BLaER1 (cell line): ENCODE measurements around the gene FUZ.

Source experiments
- H3K27ac ChIP-seq: shearing (Covaris generic); formaldehyde crosslinking; 2 replicates; pipeline ENCODE4 v1.8.1; 2022
- H3K27me3 ChIP-seq: shearing (Covaris generic); formaldehyde crosslinking; 2 replicates; pipeline ENCODE4 v1.8.1; 2022
- H3K36me3 ChIP-seq: shearing (Covaris generic); formaldehyde crosslinking; 2 replicates; pipeline ENCODE4 v1.8.1; 2022
- H3K4me1 ChIP-seq: shearing (Covaris generic); formaldehyde crosslinking; 2 replicates; pipeline ENCODE4 v1.8.1; 2022
- H3K4me2 ChIP-seq: shearing (Covaris generic); formaldehyde crosslinking; 2 replicates; pipeline ENCODE4 v1.8.1; 2022
- H3K4me3 ChIP-seq: shearing (Covaris generic); formaldehyde crosslinking; 2 replicates; pipeline ENCODE4 v1.8.1; 2022
- H3K9ac ChIP-seq: shearing (Covaris generic); formaldehyde crosslinking; 2 replicates; pipeline ENCODE4 v1.8.1; 2022
- H3K9me3 ChIP-seq: shearing (Covaris generic); formaldehyde crosslinking; 2 replicates; pipeline ENCODE4 v1.8.1; 2022
- H4K20me1 ChIP-seq: shearing (Covaris generic); formaldehyde crosslinking; 2 replicates; pipeline ENCODE4 v1.8.1; 2022
- Cebpa-rat ChIP-seq: shearing (Covaris generic); IDR thresholded peaks from 2 replicates; pipeline ENCODE4 v1.8.1; 2022

The FUZ gene

GRCh38 chr19:49857838-49858087 is 44.7 kb upstream of the FUZ start:
- no peak overlapping the region for H3K9ac ChIP-seq
- no peak overlapping the region for H3K4me3 ChIP-seq
- no peak overlapping the region for H3K27ac ChIP-seq
- H3K4me2 ChIP-seq: no peak overlapping the region
- peaks cover 19% of the 10 kb centered on the region for H3K4me1 ChIP-seq
- H3K27me3 ChIP-seq: no peaks in the 10 kb centered on the region
- no peaks in the 10 kb centered on the region for H3K9me3 ChIP-seq
- TF ChIP-seq Cebpa-rat: no peak
- peaks cover 90% of the 10 kb centered on the region for H4K20me1 ChIP-seq
- peaks cover 86% of the 10 kb centered on the region for H3K36me3 ChIP-seq

- Histone ChIP-seq H4K20me1 (peaks cover 90% of the 10 kb centered on the region), H3K9me3 (no peaks in the 10 kb centered on the region), H3K9ac (no peak overlapping the region), H3K36me3 (peaks cover 81% of the 10 kb centered on the region), H3K4me2 (no peak overlapping the region), H3K4me1 (peaks cover 24% of the 10 kb centered on the region), H3K27me3 (no peaks in the 10 kb centered on the region), H3K27ac (no peak overlapping the region), H3K4me3 (no peak overlapping the region)
- TF ChIP-seq Cebpa-rat: no peak
These were observed 44.2 kb upstream of the FUZ start for GRCh38 chr19:49857061-49857837.

GRCh38 chr19:49856574-49857021 is 43.5 kb upstream of the FUZ start:
- Histone ChIP-seq H3K27me3 (no peaks in the 10 kb centered on the region), H3K9me3 (no peaks in the 10 kb centered on the region), H4K20me1 (peaks cover 96% of the 10 kb centered on the region), H3K36me3 (peaks cover 76% of the 10 kb centered on the region), H3K4me2 (no peak overlapping the region), H3K4me1 (peaks cover 28% of the 10 kb centered on the region), H3K9ac (no peak overlapping the region), H3K4me3 (no peak overlapping the region), H3K27ac (no peak overlapping the region)
- TF ChIP-seq Cebpa-rat: no peak

- no peak overlapping the region for H3K9ac ChIP-seq
- peaks cover 93% of the 10 kb centered on the region for H4K20me1 ChIP-seq
- no peak overlapping the region for H3K4me3 ChIP-seq
- no peaks in the 10 kb centered on the region for H3K9me3 ChIP-seq
- peaks cover 70% of the 10 kb centered on the region for H3K36me3 ChIP-seq
- no peak overlapping the region for H3K27ac ChIP-seq
- H3K4me2 ChIP-seq: no peak overlapping the region
- no peaks in the 10 kb centered on the region for H3K27me3 ChIP-seq
- no peak for TF ChIP-seq Cebpa-rat
- H3K4me1 ChIP-seq: peaks cover 28% of the 10 kb centered on the region
These were observed 42.8 kb upstream of the FUZ start for GRCh38 chr19:49855676-49856573.

- peaks cover 28% of the 10 kb centered on the region for H3K4me1 ChIP-seq
- H3K36me3 ChIP-seq: peaks cover 64% of the 10 kb centered on the region
- no peaks in the 10 kb centered on the region for H3K27me3 ChIP-seq
- H3K27ac ChIP-seq: peak overlapping the region; percentile 49; the same call in 1 of the 2 replicates
- TF ChIP-seq Cebpa-rat: no peak
- H3K4me3 ChIP-seq: no peak overlapping the region
- peaks cover 86% of the 10 kb centered on the region for H4K20me1 ChIP-seq
- no peaks in the 10 kb centered on the region for H3K9me3 ChIP-seq
- no peak overlapping the region for H3K4me2 ChIP-seq
- H3K9ac ChIP-seq: no peak overlapping the region
These were observed 42.2 kb upstream of the FUZ start for GRCh38 chr19:49855277-49855675.

GRCh38 chr19:49854378-49855263 is 41.5 kb upstream of the FUZ start:
- peaks cover 57% of the 10 kb centered on the region for H3K36me3 ChIP-seq
- no peak for TF ChIP-seq Cebpa-rat
- peak overlapping the region; percentile 99 for H3K4me2 ChIP-seq

GRCh38 chr19:49853852-49854377 is 40.8 kb upstream of the FUZ start:
- Histone ChIP-seq H3K4me1 (peaks cover 37% of the 10 kb centered on the region), H3K4me3 (no peak overlapping the region), H4K20me1 (peaks cover 73% of the 10 kb centered on the region), H3K9ac (peak overlapping the region; percentile 24; the same call in 1 of the 2 replicates), H3K27ac (peak overlapping the region; percentile 27; the same call in 1 of the 2 replicates), H3K27me3 (no peaks in the 10 kb centered on the region), H3K36me3 (peaks cover 56% of the 10 kb centered on the region), H3K4me2 (peak overlapping the region; percentile 99), H3K9me3 (peaks cover 6% of the 10 kb centered on the region; the same call in 1 of the 2 replicates)
- TF ChIP-seq Cebpa-rat: no peak

More at GRCh38 chr19:49854378-49855263, 41.5 kb upstream of the FUZ start:
- no peaks in the 10 kb centered on the region for H3K9me3 ChIP-seq
- H3K4me1 ChIP-seq: peaks cover 33% of the 10 kb centered on the region
- 0 out of 2 replicates have a peak overlapping the region, but pooled peaks have one; percentile 24 for H3K9ac ChIP-seq
- H3K27me3 ChIP-seq: no peaks in the 10 kb centered on the region
- H4K20me1 ChIP-seq: peaks cover 80% of the 10 kb centered on the region
- H3K27ac ChIP-seq: peak overlapping the region; percentile 49; the same call in 1 of the 2 replicates
- H3K4me3 ChIP-seq: no peak overlapping the region

- peaks cover 8% of the 10 kb centered on the region; the same call in 1 of the 2 replicates for H3K9me3 ChIP-seq
- H3K36me3 ChIP-seq: peaks cover 44% of the 10 kb centered on the region
- H3K27me3 ChIP-seq: no peaks in the 10 kb centered on the region
- peaks cover 60% of the 10 kb centered on the region for H4K20me1 ChIP-seq
- no peak for TF ChIP-seq Cebpa-rat
- H3K4me3 ChIP-seq: peak overlapping the region; percentile 94
- H3K4me1 ChIP-seq: peaks cover 45% of the 10 kb centered on the region
- H3K9ac ChIP-seq: peak overlapping the region; percentile 95; the same call in 1 of the 2 replicates
- H3K4me2 ChIP-seq: peak overlapping the region; percentile 99
- no peak overlapping the region for H3K27ac ChIP-seq
These were observed 39.6 kb upstream of the FUZ start for GRCh38 chr19:49852631-49853126.
